ENCODE data around the gene MED17. TPM values are rescaled to one million over a fixed set of nuclear protein-coding genes. Genes with fewer than 3 reads are reported as not detected.

MED17 gene
- total and polyA plus RNA-seq, 10 of the 15 experiments (the other 5 are each of a cell fraction or from before 2014, with no cell fraction given) = 7.3 to 38.7 (median 28.3) TPM

DNA sequence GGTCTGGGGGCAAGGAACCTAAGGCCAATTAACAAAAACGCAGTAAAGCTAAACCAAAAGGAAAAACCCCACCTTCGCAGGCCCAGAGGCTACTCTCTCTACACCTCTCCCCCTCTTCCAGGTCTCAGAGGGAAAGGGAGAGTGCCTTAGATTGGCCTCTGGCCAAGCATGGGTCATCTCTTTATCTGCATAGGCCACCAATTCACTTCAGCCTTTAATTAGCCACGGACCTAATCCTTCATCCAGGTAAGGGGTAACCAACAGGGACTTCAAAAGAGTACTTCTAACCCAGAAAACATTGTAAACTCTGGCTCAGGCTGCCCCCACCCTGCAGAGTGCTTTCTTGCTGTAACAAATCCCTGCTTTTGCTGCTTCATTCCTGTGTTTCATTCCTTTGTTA, 56.9 kb downstream of the MED17 start:
- Histone ChIP-seq H3K4me2 (ENCODE audit: control insufficient read depth, insufficient read depth) (no peak overlapping the region), H3K79me2 (ENCODE audit: control insufficient read depth, insufficient read depth, low read length) (no peaks in the 10 kb centered on the region), H4K20me1 (ENCODE audit: control insufficient read depth, insufficient read depth) (no peaks in the 10 kb centered on the region), H2AFZ (ENCODE audit: control insufficient read depth, low read depth, low read length) (no peak overlapping the region), H3K9me3 (replicated peaks; ENCODE audit: control insufficient read depth, insufficient read depth, low read length) (no peaks in the 10 kb centered on the region), H3K27me3 (replicated peaks in 1 of 2; ENCODE audit: control insufficient read depth in 2 of 2, insufficient read depth in 2 of 2, low read length in 1 of 2) (no peaks in the 10 kb centered on the region; a peak in 1 of 4 replicates), H3K36me3 (ENCODE audit: control insufficient read depth in 2 of 2, insufficient read depth in 2 of 2, low read length in 1 of 2) (no peaks in the 10 kb centered on the region), H3K27ac (ENCODE audit: control insufficient read depth, insufficient read depth) (no peak overlapping the region), H3K4me1 (ENCODE audit: control insufficient read depth, insufficient read depth, low read length) (no peaks in the 10 kb centered on the region), H3K9ac (ENCODE audit: control insufficient read depth, insufficient read depth, low read length) (no peak overlapping the region), H3K4me3 (no peak overlapping the region)
- ATAC-seq (no peak), FAIRE-seq (no peak), DNase-seq (ENCODE audit: low read depth, low spot score) (no peak)
- BruUV-seq (replicated peaks) = no TSS peak
- ChIA-PET SMC1A (ENCODE audit: uncharacterized antibody, unreplicated experiment) (no interaction called here), RAD21 (ENCODE audit: unreplicated experiment) (no interaction called here), CTCF (no interaction called here), POLR2A (no interaction called here)
- WGBS (ENCODE audit: insufficient coverage, insufficient replicate concordance, low lambda C conversion rate, missing lambda C conversion rate) = 10% methylated on average over 3 of the region's 3 CpGs
- intact Hi-C loops (cut with micrococcal nuclease; ENCODE audit: unreplicated experiment) = no loop called here
- TF ChIP-seq YY1 (IDR thresholded peaks at IDR 0.05; ENCODE audit: low read depth, low read length) (no peak), YBX1 (IDR thresholded peaks at IDR 0.05) (no peak)
- in situ Hi-C loops (cut with MboI) = no loop called here

DNA sequence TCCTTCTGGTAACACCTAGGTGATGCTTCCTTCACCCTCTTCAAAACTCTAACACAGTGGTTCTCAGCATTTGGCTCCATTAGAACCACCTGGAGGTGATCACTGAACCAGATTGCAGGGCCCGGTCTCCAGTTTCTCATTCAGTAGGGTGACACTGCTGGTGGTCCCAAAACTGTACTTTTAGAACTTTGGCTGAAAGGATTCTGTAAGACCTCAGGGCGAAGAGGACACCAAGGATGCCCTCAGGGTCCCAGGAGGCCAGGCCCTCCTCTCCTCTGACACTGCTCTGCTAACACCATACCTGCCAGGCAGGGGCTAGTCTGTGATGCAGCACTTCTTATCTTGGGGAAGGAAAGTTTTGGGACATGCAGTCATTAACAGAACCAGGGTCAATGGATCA, 57.4 kb downstream of the MED17 start:
- Histone ChIP-seq H3K9me3 (replicated peaks; ENCODE audit: control insufficient read depth, insufficient read depth, low read length) (no peaks in the 10 kb centered on the region), H3K9ac (ENCODE audit: control insufficient read depth, insufficient read depth, low read length) (no peak overlapping the region), H3K4me2 (ENCODE audit: control insufficient read depth, insufficient read depth) (no peak overlapping the region), H3K27me3 (replicated peaks in 1 of 2; ENCODE audit: control insufficient read depth in 2 of 2, insufficient read depth in 2 of 2, low read length in 1 of 2) (no peaks in the 10 kb centered on the region; a peak in 1 of 4 replicates), H2AFZ (ENCODE audit: control insufficient read depth, low read depth, low read length) (no peak overlapping the region), H4K20me1 (ENCODE audit: control insufficient read depth, insufficient read depth) (no peaks in the 10 kb centered on the region), H3K36me3 (ENCODE audit: control insufficient read depth in 2 of 2, insufficient read depth in 2 of 2, low read length in 1 of 2) (no peaks in the 10 kb centered on the region), H3K79me2 (ENCODE audit: control insufficient read depth, insufficient read depth, low read length) (no peaks in the 10 kb centered on the region), H3K4me1 (ENCODE audit: control insufficient read depth, insufficient read depth, low read length) (no peaks in the 10 kb centered on the region), H3K27ac (ENCODE audit: control insufficient read depth, insufficient read depth) (no peak overlapping the region), H3K4me3 (no peak overlapping the region)
- SMC1A ChIA-PET (ENCODE audit: uncharacterized antibody, unreplicated experiment) = no interaction called here
- FAIRE-seq (no peak), DNase-seq (ENCODE audit: low read depth, low spot score) (no peak), ATAC-seq (no peak)
- BruUV-seq (replicated peaks) = no TSS peak
- RAD21 ChIA-PET (ENCODE audit: unreplicated experiment) = no interaction called here
- 14% methylated on average over 2 of the region's 2 CpGs for WGBS (ENCODE audit: insufficient coverage, insufficient replicate concordance, low lambda C conversion rate, missing lambda C conversion rate)
- CTCF ChIA-PET = no interaction called here
- intact Hi-C loops (cut with micrococcal nuclease; ENCODE audit: unreplicated experiment) = no loop called here
- in situ Hi-C loops (cut with MboI) = no loop called here
- POLR2A ChIA-PET = no interaction called here
- TF ChIP-seq GATAD2B (conservative IDR thresholded peaks at IDR 0.05; ENCODE audit: low read depth) (no peak), ZNF384 (IDR thresholded peaks at IDR 0.05; ENCODE audit: borderline replicate concordance, low read depth, low read length) (no peak), NR2C1 (IDR thresholded peaks at IDR 0.05) (no peak), YY1 (IDR thresholded peaks at IDR 0.05; ENCODE audit: low read depth, low read length) (no peak), SIX5 (IDR thresholded peaks at IDR 0.05; ENCODE audit: low read depth, low read length, severe bottlenecking) (no peak), NFYB (IDR thresholded peaks at IDR 0.05; ENCODE audit: insufficient read depth, low read depth, low read length) (no peak), NBN (IDR thresholded peaks at IDR 0.05) (no peak), MEF2A (IDR thresholded peaks at IDR 0.05; ENCODE audit: insufficient read depth, low read depth, low read length) (no peak), ZNF217 (IDR thresholded peaks at IDR 0.05) (no peak), SMC3 (IDR thresholded peaks at IDR 0.05; ENCODE audit: borderline replicate concordance, low read length) (no peak)
- TF ChIP-seq, protein P1, sequence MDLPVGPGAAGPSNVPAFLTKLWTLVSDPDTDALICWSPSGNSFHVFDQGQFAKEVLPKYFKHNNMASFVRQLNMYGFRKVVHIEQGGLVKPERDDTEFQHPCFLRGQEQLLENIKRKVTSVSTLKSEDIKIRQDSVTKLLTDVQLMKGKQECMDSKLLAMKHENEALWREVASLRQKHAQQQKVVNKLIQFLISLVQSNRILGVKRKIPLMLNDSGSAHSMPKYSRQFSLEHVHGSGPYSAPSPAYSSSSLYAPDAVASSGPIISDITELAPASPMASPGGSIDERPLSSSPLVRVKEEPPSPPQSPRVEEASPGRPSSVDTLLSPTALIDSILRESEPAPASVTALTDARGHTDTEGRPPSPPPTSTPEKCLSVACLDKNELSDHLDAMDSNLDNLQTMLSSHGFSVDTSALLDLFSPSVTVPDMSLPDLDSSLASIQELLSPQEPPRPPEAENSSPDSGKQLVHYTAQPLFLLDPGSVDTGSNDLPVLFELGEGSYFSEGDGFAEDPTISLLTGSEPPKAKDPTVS (IDR thresholded peaks at IDR 0.05; ENCODE audit: low read depth, low read length) = no peak
- TF ChIP-seq, protein P2, sequence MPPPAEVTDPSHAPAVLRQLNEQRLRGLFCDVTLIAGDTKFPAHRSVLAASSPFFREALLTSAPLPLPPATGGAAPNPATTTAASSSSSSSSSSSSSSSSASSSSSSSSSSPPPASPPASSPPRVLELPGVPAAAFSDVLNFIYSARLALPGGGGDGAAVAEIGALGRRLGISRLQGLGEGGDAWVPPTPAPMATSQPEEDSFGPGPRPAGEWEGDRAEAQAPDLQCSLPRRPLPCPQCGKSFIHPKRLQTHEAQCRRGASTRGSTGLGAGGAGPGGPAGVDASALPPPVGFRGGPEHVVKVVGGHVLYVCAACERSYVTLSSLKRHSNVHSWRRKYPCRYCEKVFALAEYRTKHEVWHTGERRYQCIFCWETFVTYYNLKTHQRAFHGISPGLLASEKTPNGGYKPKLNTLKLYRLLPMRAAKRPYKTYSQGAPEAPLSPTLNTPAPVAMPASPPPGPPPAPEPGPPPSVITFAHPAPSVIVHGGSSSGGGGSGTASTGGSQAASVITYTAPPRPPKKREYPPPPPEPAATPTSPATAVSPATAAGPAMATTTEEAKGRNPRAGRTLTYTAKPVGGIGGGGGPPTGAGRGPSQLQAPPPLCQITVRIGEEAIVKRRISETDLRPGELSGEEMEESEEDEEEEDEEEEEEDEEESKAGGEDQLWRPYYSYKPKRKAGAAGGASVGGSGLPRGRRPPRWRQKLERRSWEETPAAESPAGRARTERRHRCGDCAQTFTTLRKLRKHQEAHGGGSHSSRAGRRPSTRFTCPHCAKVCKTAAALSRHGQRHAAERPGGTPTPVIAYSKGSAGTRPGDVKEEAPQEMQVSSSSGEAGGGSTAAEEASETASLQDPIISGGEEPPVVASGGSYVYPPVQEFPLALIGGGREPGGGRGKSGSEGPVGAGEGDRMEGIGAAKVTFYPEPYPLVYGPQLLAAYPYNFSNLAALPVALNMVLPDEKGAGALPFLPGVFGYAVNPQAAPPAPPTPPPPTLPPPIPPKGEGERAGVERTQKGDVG (CRISPR knock-in tag; IDR thresholded peaks at IDR 0.05) = no peak

Measured in GM12878 (cell line).